Gastrocnemius medialis (tissue), 4 donors: ENCODE data around the gene SLC12A9. TPM values are rescaled to one million over a fixed set of nuclear protein-coding genes. Genes with fewer than 3 reads are reported as not detected.
"Not testable (repeated sequence)": the region's sequence is repeated elsewhere in the genome, so short reads cannot be mapped to it uniquely, and the experiment has no call there.

Experiments used
- ATAC-seq, 2 donors: fragments of 150-250 bp; one replicate each; pipeline ENCODE4 v1.9.1; 2016
- DNase-seq, 2 donors: peaks; one replicate each; pipeline ENCODE4 v3.0.0-alpha.2; 2019
- H3K27ac ChIP-seq, 4 donors: fragments of 200-600 bp; sonication (generic); 1 replicate in 1 of 4; 2 replicates in 3 of 4; pipeline ENCODE4 v1.5.1; 2016 to 2018; ENCODE audit warnings: mild to moderate bottlenecking in 2 of 4, moderate library complexity in 1 of 4
- H3K27me3 ChIP-seq, 3 donors: fragments of 200-600 bp; sonication (generic) in 2 of 3; 1 replicate in 1 of 3; 2 replicates in 2 of 3; pipeline versions ENCODE4 v1.5.1 to v1.6.0; 2016 to 2019; ENCODE audit warnings: mild to moderate bottlenecking in 1 of 3, moderate library complexity in 1 of 3
- H3K36me3 ChIP-seq, 2 donors: fragments of 200-600 bp; sonication (generic) in 1 of 2; one replicate each; pipeline ENCODE4 v1.5.1; 2017 to 2018
- H3K4me1 ChIP-seq, 2 donors: fragments of 200-600 bp; sonication (generic) in 1 of 2; one replicate each; pipeline ENCODE4 v1.5.1; 2016 to 2017; ENCODE audit warnings: mild to moderate bottlenecking in 2 of 2
- H3K4me3 ChIP-seq, 4 donors: fragments of 200-600 bp; sonication (generic) in 3 of 4; 1 replicate in 1 of 4; 2 replicates in 3 of 4; pipeline ENCODE4 v1.5.1; 2016 to 2019; ENCODE audit warnings: mild to moderate bottlenecking in 2 of 4
- H3K9me3 ChIP-seq, 3 donors: fragments of 200-600 bp; sonication (generic) in 2 of 3; 1 replicate in 1 of 3; 2 replicates in 2 of 3; pipeline ENCODE4 v1.5.1; 2016 to 2019
- CTCF ChIP-seq, 5 experiments: fragments of 450-650 bp in 3 of 5; fragments of 200-600 bp in 2 of 5; sonication (generic) in 2 of 5; IDR thresholded peaks in 4 of 5; conservative IDR thresholded peaks in 1 of 5; 1 replicate in 4 of 5; 2 replicates in 1 of 5; pipeline ENCODE4 v1.5.1; 2016 to 2019; ENCODE audit warnings: antibody characterized with exemption in 5 of 5, mild to moderate bottlenecking in 3 of 5, moderate library complexity in 3 of 5
- POLR2A ChIP-seq, 2 donors: fragments of 450-650 bp; IDR thresholded peaks; one replicate each; pipeline ENCODE4 v1.6.1; 2017; ENCODE audit warnings: antibody characterized with exemption in 2 of 2, mild to moderate bottlenecking in 2 of 2, moderate library complexity in 2 of 2
- in situ Hi-C, 4 donors: fragments of 200-750 bp; cut with MboI; loops; one replicate each; pipeline versions ENCODE4 v1.15.0 to v1.8.0; 2017; ENCODE audit warnings: low sequenced_read_pairs in 4 of 4
- intact Hi-C: fragments of 100-400 bp; cut with DNase I; formaldehyde crosslinking; loops from one replicate; pipeline ENCODE4 v1.15.1; 2023; ENCODE audit warnings: low total_unique reads
- total RNA-seq, 4 donors: library from RNA; depleted of rRNA; stranded (reverse); fragments of >200 nt; gene quantifications; one replicate each; pipeline versions ENCODE4 v1.1.0 to v1.2.3, GENCODE V29; 2016

The SLC12A9 gene
- total RNA-seq, 4 donors from 2014 or later: 2.5 to 4.3 (median 3.8) TPM

DNA sequence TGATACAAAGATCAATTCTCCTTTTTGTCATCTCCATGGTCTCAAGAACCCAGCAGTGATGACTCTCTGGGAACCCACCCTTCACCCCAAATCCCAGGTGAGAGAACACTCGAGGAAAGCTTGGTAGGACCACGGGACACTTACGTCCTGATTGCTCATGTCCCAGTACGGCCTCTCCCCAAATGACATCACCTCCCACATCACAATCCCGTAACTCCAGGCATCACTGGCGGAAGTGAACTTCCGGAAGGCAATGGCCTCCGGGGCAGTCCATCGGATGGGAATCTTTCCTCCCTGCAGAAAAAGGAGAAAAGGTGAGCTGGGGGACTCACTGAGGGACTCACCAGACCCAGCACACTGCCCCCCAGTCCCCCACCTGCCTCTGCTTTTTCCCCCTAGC is 46.2 kb upstream of the SLC12A9 start:
- in situ Hi-C loops (no loop called here), intact Hi-C loops (no loop called here)
- Histone ChIP-seq H3K27ac (no peak overlapping the region), H3K9me3 (no peaks in the 10 kb centered on the region), H3K4me3 (no peak overlapping the region), H3K36me3 (no peaks in the 10 kb centered on the region), H3K4me1 (peaks cover 9 to 11% of the 10 kb centered on the region in 2 donors), H3K27me3 (peaks cover 0 to 5% (median 0%) of the 10 kb centered on the region in 3 donors)
- ATAC-seq (no peak), DNase-seq (no peak)
- TF ChIP-seq POLR2A (IDR thresholded peaks at IDR 0.05) (no peak), CTCF (IDR thresholded peaks at IDR 0.05 in 4 of 5, conservative IDR thresholded peaks at IDR 0.05 in 1 of 5) (no peak)

DNA sequence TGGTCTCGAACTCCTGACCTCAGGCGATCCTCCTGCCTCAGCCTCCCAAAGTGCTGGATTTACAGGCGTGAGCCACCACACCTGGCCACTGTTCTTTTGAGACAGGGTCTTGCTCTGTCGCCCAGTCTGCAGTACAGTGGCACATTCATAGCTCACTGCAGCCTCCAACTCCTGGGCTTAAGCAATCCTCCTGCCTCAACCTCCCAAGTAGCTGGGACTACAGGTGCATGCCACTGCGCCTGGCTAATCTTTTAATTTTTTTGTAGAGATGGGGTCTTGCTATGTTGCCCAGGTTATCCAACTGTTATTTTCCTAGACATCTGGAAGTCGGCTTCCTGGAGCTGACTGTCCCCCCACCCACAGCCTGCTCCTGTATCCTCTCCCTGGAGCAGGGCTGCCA is 45.6 kb upstream of the SLC12A9 start:
- peaks cover 9 to 11% of the 10 kb centered on the region in 2 donors for H3K4me1 ChIP-seq
- H3K9me3 ChIP-seq, in situ Hi-C loops, H3K27ac ChIP-seq, ATAC-seq, intact Hi-C loops, DNase-seq, H3K4me3 ChIP-seq, H3K27me3 ChIP-seq, H3K36me3 ChIP-seq: not testable (repeated sequence)

GRCh38 chr7:100808354-100808875 is 44.1 kb upstream of the SLC12A9 start:
- no peak for ATAC-seq
- intact Hi-C loops (no loop called here), in situ Hi-C loops (no loop called here)
- TF ChIP-seq POLR2A (IDR thresholded peaks at IDR 0.05) (no peak), CTCF (IDR thresholded peaks at IDR 0.05 in 4 of 5, conservative IDR thresholded peaks at IDR 0.05 in 1 of 5) (no peak)
- Histone ChIP-seq H3K27ac (no peak overlapping the region), H3K9me3 (no peaks in the 10 kb centered on the region), H3K4me1 (peaks cover 6 to 8% of the 10 kb centered on the region in 2 donors), H3K36me3 (no peaks in the 10 kb centered on the region), H3K4me3 (no peak overlapping the region), H3K27me3 (no peaks in the 10 kb centered on the region)
- no peak for DNase-seq

DNA sequence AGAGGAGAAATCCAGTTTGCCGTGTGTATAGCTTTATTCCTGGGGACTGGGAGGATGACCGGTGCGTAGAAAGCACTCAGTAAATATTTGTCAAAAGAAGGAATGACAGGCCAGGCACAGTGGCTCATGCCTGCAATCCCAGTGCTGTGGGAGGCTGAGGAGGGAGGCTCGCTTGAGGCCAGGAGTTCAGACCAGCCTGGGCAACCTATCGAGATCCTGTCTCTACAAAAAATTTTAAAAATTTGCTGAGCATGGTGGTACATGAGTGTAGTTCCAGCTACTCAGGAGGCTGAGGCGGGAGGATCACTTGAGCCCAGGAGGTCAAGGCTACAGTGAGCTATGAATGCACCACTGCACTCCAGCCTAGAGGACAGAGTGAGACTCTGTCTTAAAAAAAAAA is 41.0 kb upstream of the SLC12A9 start:
- no peak overlapping the region for H3K27ac ChIP-seq
- no peak for DNase-seq
- H3K27me3 ChIP-seq: no peaks in the 10 kb centered on the region
- intact Hi-C loops (no loop called here), in situ Hi-C loops (no loop called here)
- H3K4me1 ChIP-seq: no peaks in the 10 kb centered on the region
- H3K4me3 ChIP-seq: no peak overlapping the region
- H3K36me3 ChIP-seq: no peaks in the 10 kb centered on the region
- no peaks in the 10 kb centered on the region for H3K9me3 ChIP-seq
- ATAC-seq: no peak
- TF ChIP-seq POLR2A (IDR thresholded peaks at IDR 0.05): no peak
- TF ChIP-seq CTCF (IDR thresholded peaks at IDR 0.05 in 4 of 5, conservative IDR thresholded peaks at IDR 0.05 in 1 of 5): no peak

DNA sequence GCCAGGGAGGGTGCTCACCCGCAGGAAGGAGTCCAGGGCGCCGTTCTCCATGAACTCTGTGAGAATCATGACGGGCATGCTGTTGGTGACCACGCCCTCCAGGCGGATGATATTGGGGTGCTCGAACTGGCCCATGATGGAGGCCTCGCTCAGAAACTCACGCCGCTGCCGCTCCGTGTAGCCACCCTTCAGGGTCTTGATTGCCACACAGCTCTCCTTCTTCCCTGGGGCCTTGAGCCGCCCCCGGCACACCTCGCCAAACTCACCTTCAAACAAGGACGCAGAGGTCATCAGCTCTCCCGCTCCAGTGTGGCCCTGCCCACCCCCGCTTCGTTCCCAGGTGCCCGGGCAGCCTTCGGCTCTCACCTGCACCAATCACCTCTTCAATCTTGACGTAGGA is 39.8 kb upstream of the SLC12A9 start:
- in situ Hi-C loops (no loop called here), intact Hi-C loops (no loop called here)
- Histone ChIP-seq H3K27me3 (no peaks in the 10 kb centered on the region), H3K9me3 (no peaks in the 10 kb centered on the region), H3K36me3 (no peaks in the 10 kb centered on the region), H3K27ac (no peak overlapping the region), H3K4me3 (no peak overlapping the region), H3K4me1 (no peaks in the 10 kb centered on the region)
- TF ChIP-seq CTCF (IDR thresholded peaks at IDR 0.05 in 4 of 5, conservative IDR thresholded peaks at IDR 0.05 in 1 of 5) (no peak), POLR2A (IDR thresholded peaks at IDR 0.05) (no peak)
- DNase-seq: no peak
- ATAC-seq: no peak

DNA sequence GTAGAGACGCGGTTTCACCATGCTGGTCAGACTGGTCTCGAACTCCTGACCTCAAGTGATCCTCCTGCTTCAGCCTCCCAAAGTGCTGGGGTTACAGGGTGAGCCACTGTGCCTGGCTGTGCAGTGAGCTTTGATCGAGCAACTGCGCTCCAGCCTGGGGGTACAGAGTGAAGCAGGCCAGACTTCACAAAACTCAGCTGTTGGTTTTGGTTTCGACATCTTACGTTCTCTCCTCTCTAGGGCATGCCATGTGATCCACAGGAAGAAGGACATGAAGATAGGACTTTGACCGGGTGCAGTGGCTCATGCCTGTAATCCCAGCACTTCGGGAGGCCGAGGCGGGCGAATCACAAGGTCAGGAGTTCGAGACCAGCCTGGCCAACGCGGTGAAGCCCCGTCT is 36.0 kb upstream of the SLC12A9 start:
- H3K36me3 ChIP-seq, DNase-seq, H3K27me3 ChIP-seq, H3K27ac ChIP-seq, H3K9me3 ChIP-seq, in situ Hi-C loops, intact Hi-C loops, ATAC-seq, H3K4me1 ChIP-seq, H3K4me3 ChIP-seq: not testable (repeated sequence)
